ENCODE measurements around the gene NOG.

The NOG gene

GRCh38 chr17:56629531-56630075, 36.1 kb downstream of the NOG start:
- Histone ChIP-seq H3K9me3 (no peaks in the 10 kb centered on the region), H3K27me3 (peaks cover 3% of the 10 kb centered on the region), H3K27ac (no peak overlapping the region), H3K4me1 (ENCODE audit: control insufficient read depth in 1 of 2, insufficient read depth in 1 of 2, low read depth in 1 of 2, low read length in 1 of 2) (no peaks in the 10 kb centered on the region), H3K4me3 (ENCODE audit: low read depth in 1 of 2, low read length in 1 of 2) (no peak overlapping the region), H3K36me3 (no peaks in the 10 kb centered on the region)
- no peak for TF ChIP-seq CTCF (IDR thresholded peaks at IDR 0.05)

- H3K4me1 ChIP-seq (ENCODE audit: control insufficient read depth in 1 of 2, insufficient read depth in 1 of 2, low read depth in 1 of 2, low read length in 1 of 2), result no peaks in the 10 kb centered on the region
- TF ChIP-seq CTCF (IDR thresholded peaks at IDR 0.05), result no peak
Measured at GRCh38 chr17:56630202-56630601, 36.7 kb downstream of the NOG start.

GRCh38 chr17:56633681-56634080, 40.2 kb downstream of the NOG start:
- Histone ChIP-seq H3K36me3 (no peaks in the 10 kb centered on the region), H3K27ac (no peak overlapping the region), H3K4me3 (ENCODE audit: low read depth in 1 of 2, low read length in 1 of 2) (no peak overlapping the region), H3K4me1 (ENCODE audit: control insufficient read depth in 1 of 2, insufficient read depth in 1 of 2, low read depth in 1 of 2, low read length in 1 of 2) (no peaks in the 10 kb centered on the region), H3K27me3 (peaks cover 8% of the 10 kb centered on the region), H3K9me3 (no peaks in the 10 kb centered on the region)
- no peak for TF ChIP-seq CTCF (IDR thresholded peaks at IDR 0.05)

More at GRCh38 chr17:56630202-56630601, 36.7 kb downstream of the NOG start:
- H3K4me3 ChIP-seq (ENCODE audit: low read depth in 1 of 2, low read length in 1 of 2), result no peak overlapping the region
- H3K36me3 ChIP-seq, result no peaks in the 10 kb centered on the region
- H3K27me3 ChIP-seq, result peaks cover 3% of the 10 kb centered on the region
- H3K27ac ChIP-seq, result no peak overlapping the region
- no peaks in the 10 kb centered on the region for H3K9me3 ChIP-seq

- H3K27ac ChIP-seq, result no peak overlapping the region
- H3K27me3 ChIP-seq, result peaks cover 6% of the 10 kb centered on the region
- H3K4me1 ChIP-seq (ENCODE audit: control insufficient read depth in 1 of 2, insufficient read depth in 1 of 2, low read depth in 1 of 2, low read length in 1 of 2), result no peaks in the 10 kb centered on the region
- H3K9me3 ChIP-seq, result no peaks in the 10 kb centered on the region
- no peak for TF ChIP-seq CTCF (IDR thresholded peaks at IDR 0.05)
- no peak overlapping the region for H3K4me3 ChIP-seq (ENCODE audit: low read depth in 1 of 2, low read length in 1 of 2)
- H3K36me3 ChIP-seq, result no peaks in the 10 kb centered on the region
Measured at GRCh38 chr17:56635641-56636040, 42.1 kb downstream of the NOG start.

GRCh38 chr17:56636265-56636664, 42.8 kb downstream of the NOG start:
- Histone ChIP-seq H3K9me3 (no peaks in the 10 kb centered on the region), H3K27ac (no peak overlapping the region), H3K27me3 (peaks cover 6% of the 10 kb centered on the region), H3K36me3 (no peaks in the 10 kb centered on the region), H3K4me1 (ENCODE audit: control insufficient read depth in 1 of 2, insufficient read depth in 1 of 2, low read depth in 1 of 2, low read length in 1 of 2) (no peaks in the 10 kb centered on the region), H3K4me3 (ENCODE audit: low read depth in 1 of 2, low read length in 1 of 2) (no peak overlapping the region)
- no peak for TF ChIP-seq CTCF (IDR thresholded peaks at IDR 0.05)

- H3K4me3 ChIP-seq (ENCODE audit: low read depth in 1 of 2, low read length in 1 of 2), result no peak overlapping the region
Measured at GRCh38 chr17:56637254-56637653, 43.8 kb downstream of the NOG start.

More at GRCh38 chr17:56637254-56637653, 43.8 kb downstream of the NOG start:
- Histone ChIP-seq H3K4me1 (ENCODE audit: control insufficient read depth in 1 of 2, insufficient read depth in 1 of 2, low read depth in 1 of 2, low read length in 1 of 2) (no peaks in the 10 kb centered on the region), H3K36me3 (no peaks in the 10 kb centered on the region), H3K27me3 (peaks cover 6% of the 10 kb centered on the region), H3K9me3 (no peaks in the 10 kb centered on the region), H3K27ac (no peak overlapping the region)
- no peak for TF ChIP-seq CTCF (IDR thresholded peaks at IDR 0.05)

All from neutrophil (primary cell).